ENCODE data around the gene VSTM4. TPM values are rescaled to one million over a fixed set of nuclear protein-coding genes. Genes with fewer than 3 reads are reported as not detected.

The VSTM4 gene
- total and polyA plus RNA-seq, 2 experiments from 2014 or later: 0.21 to 0.66 TPM

- no peaks in the 10 kb centered on the region for H3F3A ChIP-seq (replicated peaks; ENCODE audit: low read depth)
- Mint-ChIP-seq H3K27ac (no peak overlapping the region), H3K36me3 (ENCODE audit: low read depth) (no peaks in the 10 kb centered on the region), H3K9me3 (no peaks in the 10 kb centered on the region), H3K4me3 (no peak overlapping the region), H3K27me3 (ENCODE audit: insufficient read depth, low read depth, poor library complexity) (peaks cover 3% of the 10 kb centered on the region), H3K4me1 (peaks cover 26% of the 10 kb centered on the region)
- H2AFZ ChIP-seq: no peak overlapping the region
- no peaks in the 10 kb centered on the region for H3K79me2 ChIP-seq (replicated peaks; ENCODE audit: insufficient read depth)
- H3K9me2 ChIP-seq (ENCODE audit: insufficient read depth): no peaks in the 10 kb centered on the region
- H3K36me3 ChIP-seq (ENCODE audit: insufficient read depth): no peaks in the 10 kb centered on the region
- TF ChIP-seq ZNF114 (CRISPR knock-in tag; IDR thresholded peaks at IDR 0.05) (no peak), EZH2phosphoT487 (IDR thresholded peaks at IDR 0.05; ENCODE audit: unreplicated experiment) (no peak), NANOG (IDR thresholded peaks at IDR 0.05; ENCODE audit: borderline replicate concordance) (no peak), STAT1 (IDR thresholded peaks at IDR 0.05; ENCODE audit: unreplicated experiment) (no peak)
- H3K4me3 ChIP-seq: no peak overlapping the region
- no peaks in the 10 kb centered on the region for H4K20me1 ChIP-seq (replicated peaks; ENCODE audit: insufficient read depth)
- no peak for DNase-seq (ENCODE audit: low spot score)
- no peaks in the 10 kb centered on the region for H3K27me3 ChIP-seq (ENCODE audit: insufficient read depth)
- ATAC-seq: no peak
- H3K27ac ChIP-seq (ENCODE audit: low read depth): no peak overlapping the region
- H3K4me1 ChIP-seq (ENCODE audit: insufficient read depth): peaks cover 14% of the 10 kb centered on the region
- H3K4me2 ChIP-seq: no peak overlapping the region
Observed at GRCh38 chr10:49162761-49163310, 47.5 kb upstream of the VSTM4 start.

DNA sequence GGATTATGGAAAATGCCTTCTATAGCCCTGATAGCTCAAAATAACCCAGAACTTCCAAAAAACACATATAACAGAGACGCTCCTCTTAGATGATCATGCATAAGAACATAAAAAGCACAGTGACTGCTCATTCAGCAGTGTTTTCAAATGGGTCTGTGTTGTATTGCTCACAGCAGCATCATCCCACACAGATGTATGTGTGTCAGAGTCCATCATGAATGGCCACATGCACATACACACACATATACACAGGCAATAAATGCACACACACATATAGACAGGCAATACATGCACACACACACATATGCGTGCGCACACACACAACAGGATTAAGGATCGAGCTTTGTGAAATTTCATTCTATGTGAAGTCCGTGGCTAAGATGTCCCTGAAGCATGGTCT is 46.7 kb upstream of the VSTM4 start:
- H3F3A ChIP-seq (replicated peaks; ENCODE audit: low read depth): no peaks in the 10 kb centered on the region
- DNase-seq (ENCODE audit: low spot score) (no peak), ATAC-seq (no peak)
- H3K36me3 Mint-ChIP-seq (ENCODE audit: low read depth): no peaks in the 10 kb centered on the region
- peaks cover 3% of the 10 kb centered on the region for H3K27me3 Mint-ChIP-seq (ENCODE audit: insufficient read depth, low read depth, poor library complexity)
- no peaks in the 10 kb centered on the region for H3K36me3 ChIP-seq (ENCODE audit: insufficient read depth)
- H3K27ac Mint-ChIP-seq: no peak overlapping the region
- no peaks in the 10 kb centered on the region for H3K27me3 ChIP-seq (ENCODE audit: insufficient read depth)
- H4K20me1 ChIP-seq (replicated peaks; ENCODE audit: insufficient read depth): no peaks in the 10 kb centered on the region
- no peaks in the 10 kb centered on the region for H3K9me2 ChIP-seq (ENCODE audit: insufficient read depth)
- peaks cover 21% of the 10 kb centered on the region for H3K4me1 ChIP-seq (ENCODE audit: insufficient read depth)
- no peak overlapping the region for H2AFZ ChIP-seq
- no peak overlapping the region for H3K4me3 Mint-ChIP-seq
- 0 out of 3 replicates have a peak, but pooled peaks cover 3% of the 10 kb centered on the region for H3K9me3 Mint-ChIP-seq
- no peak overlapping the region for H3K4me2 ChIP-seq
- H3K4me1 Mint-ChIP-seq: peaks cover 32% of the 10 kb centered on the region
- H3K79me2 ChIP-seq (replicated peaks; ENCODE audit: insufficient read depth): no peaks in the 10 kb centered on the region
- H3K4me3 ChIP-seq: no peak overlapping the region
- H3K27ac ChIP-seq (ENCODE audit: low read depth): no peak overlapping the region
- TF ChIP-seq, protein P1, sequence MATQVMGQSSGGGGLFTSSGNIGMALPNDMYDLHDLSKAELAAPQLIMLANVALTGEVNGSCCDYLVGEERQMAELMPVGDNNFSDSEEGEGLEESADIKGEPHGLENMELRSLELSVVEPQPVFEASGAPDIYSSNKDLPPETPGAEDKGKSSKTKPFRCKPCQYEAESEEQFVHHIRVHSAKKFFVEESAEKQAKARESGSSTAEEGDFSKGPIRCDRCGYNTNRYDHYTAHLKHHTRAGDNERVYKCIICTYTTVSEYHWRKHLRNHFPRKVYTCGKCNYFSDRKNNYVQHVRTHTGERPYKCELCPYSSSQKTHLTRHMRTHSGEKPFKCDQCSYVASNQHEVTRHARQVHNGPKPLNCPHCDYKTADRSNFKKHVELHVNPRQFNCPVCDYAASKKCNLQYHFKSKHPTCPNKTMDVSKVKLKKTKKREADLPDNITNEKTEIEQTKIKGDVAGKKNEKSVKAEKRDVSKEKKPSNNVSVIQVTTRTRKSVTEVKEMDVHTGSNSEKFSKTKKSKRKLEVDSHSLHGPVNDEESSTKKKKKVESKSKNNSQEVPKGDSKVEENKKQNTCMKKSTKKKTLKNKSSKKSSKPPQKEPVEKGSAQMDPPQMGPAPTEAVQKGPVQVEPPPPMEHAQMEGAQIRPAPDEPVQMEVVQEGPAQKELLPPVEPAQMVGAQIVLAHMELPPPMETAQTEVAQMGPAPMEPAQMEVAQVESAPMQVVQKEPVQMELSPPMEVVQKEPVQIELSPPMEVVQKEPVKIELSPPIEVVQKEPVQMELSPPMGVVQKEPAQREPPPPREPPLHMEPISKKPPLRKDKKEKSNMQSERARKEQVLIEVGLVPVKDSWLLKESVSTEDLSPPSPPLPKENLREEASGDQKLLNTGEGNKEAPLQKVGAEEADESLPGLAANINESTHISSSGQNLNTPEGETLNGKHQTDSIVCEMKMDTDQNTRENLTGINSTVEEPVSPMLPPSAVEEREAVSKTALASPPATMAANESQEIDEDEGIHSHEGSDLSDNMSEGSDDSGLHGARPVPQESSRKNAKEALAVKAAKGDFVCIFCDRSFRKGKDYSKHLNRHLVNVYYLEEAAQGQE (IDR thresholded peaks at IDR 0.05; ENCODE audit: unreplicated experiment): no peak
- no peak for TF ChIP-seq ZNF114 (CRISPR knock-in tag; IDR thresholded peaks at IDR 0.05)
- TF ChIP-seq JUNB (IDR thresholded peaks at IDR 0.05; ENCODE audit: unreplicated experiment): no peak
- TF ChIP-seq CREB1 (CRISPR knock-in tag; IDR thresholded peaks at IDR 0.05; ENCODE audit: low read depth): no peak
- TF ChIP-seq NANOG (IDR thresholded peaks at IDR 0.05; ENCODE audit: borderline replicate concordance): no peak
- no peak for TF ChIP-seq STAT1 (IDR thresholded peaks at IDR 0.05; ENCODE audit: unreplicated experiment)
- TF ChIP-seq ETS1 (IDR thresholded peaks at IDR 0.05): no peak
- TF ChIP-seq ZNF331 (CRISPR knock-in tag; IDR thresholded peaks at IDR 0.05; ENCODE audit: low read depth): no peak
- no peak for TF ChIP-seq POLR2AphosphoS5 (IDR thresholded peaks at IDR 0.05; ENCODE audit: low read depth)
- TF ChIP-seq CTCF (conservative IDR thresholded peaks at IDR 0.05; ENCODE audit: low read depth in 2 of 2): no peak

All from GM23338 (cell line).